ENCODE results near the gene GPR87. TPM values are rescaled to one million over a fixed set of nuclear protein-coding genes. Genes with fewer than 3 reads are reported as not detected.

The GPR87 gene
- polyA plus RNA-seq (ENCODE audit: insufficient read length) = not detected

- DNase-seq (ENCODE audit: low read depth) = no peak
These were observed at the start of gene GPR87 for GRCh38 chr3:151316267-151316991. GPR87 (minus strand) TSS chr3:151316820; CDS start chr3:151300100, 16,720 bp downstream.

- DNase-seq (ENCODE audit: low read depth) = no peak
These were observed 46.1 kb upstream of the GPR87 start for GRCh38 chr3:151362751-151363174.

- DNase-seq (ENCODE audit: low read depth) = no peak
These were observed 40.8 kb upstream of the GPR87 start for GRCh38 chr3:151357463-151357850.

- no peak for DNase-seq (ENCODE audit: low read depth)
These were observed 40.3 kb upstream of the GPR87 start for GRCh38 chr3:151356794-151357462.

GRCh38 chr3:151351648-151352047 is 35.0 kb upstream of the GPR87 start:
- no peak for DNase-seq (ENCODE audit: low read depth)

GRCh38 chr3:151351219-151351618 is 34.6 kb upstream of the GPR87 start:
- DNase-seq (ENCODE audit: low read depth) = no peak

GRCh38 chr3:151350656-151351055 is 34.0 kb upstream of the GPR87 start:
- no peak for DNase-seq (ENCODE audit: low read depth)

GRCh38 chr3:151347432-151347831 is 30.8 kb upstream of the GPR87 start:
- DNase-seq (ENCODE audit: low read depth) = no peak

- DNase-seq (ENCODE audit: low read depth) = no peak
These were observed 29.7 kb upstream of the GPR87 start for GRCh38 chr3:151346292-151346691.

GRCh38 chr3:151345859-151346258 is 29.2 kb upstream of the GPR87 start:
- peak; percentile 59 for DNase-seq (ENCODE audit: low read depth)

GRCh38 chr3:151331696-151332095 is 15.1 kb upstream of the GPR87 start:
- no peak for DNase-seq (ENCODE audit: low read depth)

- no peak for DNase-seq (ENCODE audit: low read depth)
These were observed 14.3 kb upstream of the GPR87 start for GRCh38 chr3:151330899-151331298.

- no peak for DNase-seq (ENCODE audit: low read depth)
These were observed 13.8 kb upstream of the GPR87 start for GRCh38 chr3:151330379-151330778.

GRCh38 chr3:151329363-151329762 is 12.7 kb upstream of the GPR87 start, which contains the start of gene P2RY13:
P2RY13 (minus strand) TSS chr3:151329549; CDS start chr3:151329528, 21 bp downstream.
- no peak for DNase-seq (ENCODE audit: low read depth)

- no peak for DNase-seq (ENCODE audit: low read depth)
These were observed 11.8 kb upstream of the GPR87 start for GRCh38 chr3:151328298-151328995.

GRCh38 chr3:151327571-151328198 is 11.1 kb upstream of the GPR87 start:
- no peak for DNase-seq (ENCODE audit: low read depth)

- no peak for DNase-seq (ENCODE audit: low read depth)
These were observed 5.9 kb upstream of the GPR87 start for GRCh38 chr3:151322511-151322910.

- DNase-seq (ENCODE audit: low read depth) = no peak
These were observed 4.9 kb upstream of the GPR87 start for GRCh38 chr3:151321526-151321925.

GRCh38 chr3:151320131-151320530 is 3.5 kb upstream of the GPR87 start:
- no peak for DNase-seq (ENCODE audit: low read depth)

GRCh38 chr3:151319628-151320027 is 3.0 kb upstream of the GPR87 start:
- no peak for DNase-seq (ENCODE audit: low read depth)

GRCh38 chr3:151318991-151319390 is 2.4 kb upstream of the GPR87 start:
- DNase-seq (ENCODE audit: low read depth) = no peak

GRCh38 chr3:151318313-151318712 is 1.7 kb upstream of the GPR87 start:
- DNase-seq (ENCODE audit: low read depth) = no peak
